GM18873 (cell line): ENCODE measurements around the gene LDAF1.
"Not testable (repeated sequence)": the region's sequence is repeated elsewhere in the genome, so short reads cannot be mapped to it uniquely, and the experiment has no call there.

Experiments
- ATAC-seq: cut with Tn5 transposase; IDR thresholded peaks from one replicate; pipeline ENCODE4 v1.9.1; 2021; ENCODE audit warnings: mild to moderate bottlenecking, moderate library complexity, moderate number of reproducible peaks; ENCODE audit not compliant: unreplicated experiment, low FRiP score

LDAF1 gene

GRCh38 chr16:21158208-21159110 is at the start of gene LDAF1:
TSS of gene LDAF1 (plus strand) at chr16:21158674. CDS start at chr16:21161183, 2,509 bp downstream.
- ATAC-seq, result no peak

- ATAC-seq, result not testable (repeated sequence)
These were observed 42.9 kb upstream of the LDAF1 start for GRCh38 chr16:21115551-21115950.

- no peak for ATAC-seq
These were observed 42.3 kb upstream of the LDAF1 start for GRCh38 chr16:21116148-21116693.

- ATAC-seq, result no peak
These were observed 40.9 kb upstream of the LDAF1 start for GRCh38 chr16:21117567-21117966.

GRCh38 chr16:21120976-21121520 is 37.4 kb upstream of the LDAF1 start:
- no peak for ATAC-seq

GRCh38 chr16:21125191-21125590 is 33.3 kb upstream of the LDAF1 start:
- ATAC-seq, result no peak

- no peak for ATAC-seq
These were observed 32.0 kb upstream of the LDAF1 start for GRCh38 chr16:21126518-21126917.

GRCh38 chr16:21128991-21129390 is 29.5 kb upstream of the LDAF1 start:
- ATAC-seq, result no peak

- no peak for ATAC-seq
These were observed 27.7 kb upstream of the LDAF1 start for GRCh38 chr16:21130811-21131210.

- no peak for ATAC-seq
These were observed 24.4 kb upstream of the LDAF1 start for GRCh38 chr16:21134053-21134452.

- ATAC-seq, result no peak
These were observed 12.7 kb upstream of the LDAF1 start for GRCh38 chr16:21145738-21146137.

GRCh38 chr16:21150375-21151001 is 8.0 kb upstream of the LDAF1 start, which contains the start of gene DNAH3:
TSS of gene DNAH3 (minus strand) at chr16:21150846. CDS start at chr16:21150319, 527 bp downstream.
- no peak for ATAC-seq

GRCh38 chr16:21152160-21153030 is 6.1 kb upstream of the LDAF1 start:
- not testable (repeated sequence) for ATAC-seq

GRCh38 chr16:21153124-21153729 is 5.2 kb upstream of the LDAF1 start:
- ATAC-seq, result not testable (repeated sequence)

- ATAC-seq, result not testable (repeated sequence)
These were observed 2.5 kb upstream of the LDAF1 start for GRCh38 chr16:21156011-21156410.

- ATAC-seq, result no peak
These were observed 1.6 kb upstream of the LDAF1 start for GRCh38 chr16:21156767-21157467.

- no peak for ATAC-seq
These were observed 842 bp upstream of the LDAF1 start for GRCh38 chr16:21157632-21158031.

GRCh38 chr16:21159281-21159951 is 942 bp downstream of the LDAF1 start:
- no peak for ATAC-seq
